ENCODE data around the gene IL34.
A peak's percentile ranks its signal among the peaks of the same experiment; 100 is the strongest.

Gene IL34

GRCh38 chr16:70678121-70678897 lies 31.9 kb downstream of the IL34 start:
- no peak for DNase-seq (ENCODE audit: low read depth)

- no peak for DNase-seq (ENCODE audit: low read depth)
Measured at GRCh38 chr16:70678898-70679670, 32.7 kb downstream of the IL34 start.

- DNase-seq (ENCODE audit: low read depth) = no peak
Measured at GRCh38 chr16:70679671-70680494, 33.5 kb downstream of the IL34 start.

- DNase-seq (ENCODE audit: low read depth) = no peak
Measured at GRCh38 chr16:70680495-70681381, 34.4 kb downstream of the IL34 start.

GRCh38 chr16:70681382-70682238 lies 35.3 kb downstream of the IL34 start:
- DNase-seq (ENCODE audit: low read depth) = no peak

- DNase-seq (ENCODE audit: low read depth) = no peak
Measured at GRCh38 chr16:70682239-70683145, 36.1 kb downstream of the IL34 start.

GRCh38 chr16:70683146-70683944 lies 37.0 kb downstream of the IL34 start:
- no peak for DNase-seq (ENCODE audit: low read depth)

GRCh38 chr16:70684146-70685060 lies 38.0 kb downstream of the IL34 start:
- DNase-seq (ENCODE audit: low read depth) = no peak

- DNase-seq (ENCODE audit: low read depth) = no peak
Measured at GRCh38 chr16:70685061-70685937, 38.9 kb downstream of the IL34 start.

GRCh38 chr16:70685938-70686375 lies 39.6 kb downstream of the IL34 start, which contains the start of gene MTSS2:
Gene MTSS2 (minus strand): TSS chr16:70686053. CDS start chr16:70685791, 262 bp downstream.
- peak; percentile 30 for DNase-seq (ENCODE audit: low read depth)

GRCh38 chr16:70686376-70687101 lies 40.2 kb downstream of the IL34 start:
- DNase-seq (ENCODE audit: low read depth) = no peak

GRCh38 chr16:70687102-70687511 lies 40.7 kb downstream of the IL34 start:
- DNase-seq (ENCODE audit: low read depth) = no peak

- DNase-seq (ENCODE audit: low read depth) = no peak
Measured at GRCh38 chr16:70687671-70688245, 41.4 kb downstream of the IL34 start.

GRCh38 chr16:70688246-70688742 lies 41.9 kb downstream of the IL34 start:
- no peak for DNase-seq (ENCODE audit: low read depth)

Data from stimulated activated CD8-positive, alpha-beta memory T cell treated with anti-CD3 and anti-CD28 coated beads, Interleukin-4, amount 100 ng/mL, for 24 hours (primary cell).